Measurements from ENCODE around the gene IDS. TPM values are rescaled to one million over a fixed set of nuclear protein-coding genes. Genes with fewer than 3 reads are reported as not detected.

IDS gene
- total and polyA plus RNA-seq, 2 of the 8 experiments (the other 6 are each of a cell fraction or from before 2014, with no cell fraction given) = 19.9 to 20.7 TPM

GRCh38 chrX:149462849-149463248 lies 42.3 kb downstream of the IDS start (continued):
- TF ChIP-seq, protein P1, sequence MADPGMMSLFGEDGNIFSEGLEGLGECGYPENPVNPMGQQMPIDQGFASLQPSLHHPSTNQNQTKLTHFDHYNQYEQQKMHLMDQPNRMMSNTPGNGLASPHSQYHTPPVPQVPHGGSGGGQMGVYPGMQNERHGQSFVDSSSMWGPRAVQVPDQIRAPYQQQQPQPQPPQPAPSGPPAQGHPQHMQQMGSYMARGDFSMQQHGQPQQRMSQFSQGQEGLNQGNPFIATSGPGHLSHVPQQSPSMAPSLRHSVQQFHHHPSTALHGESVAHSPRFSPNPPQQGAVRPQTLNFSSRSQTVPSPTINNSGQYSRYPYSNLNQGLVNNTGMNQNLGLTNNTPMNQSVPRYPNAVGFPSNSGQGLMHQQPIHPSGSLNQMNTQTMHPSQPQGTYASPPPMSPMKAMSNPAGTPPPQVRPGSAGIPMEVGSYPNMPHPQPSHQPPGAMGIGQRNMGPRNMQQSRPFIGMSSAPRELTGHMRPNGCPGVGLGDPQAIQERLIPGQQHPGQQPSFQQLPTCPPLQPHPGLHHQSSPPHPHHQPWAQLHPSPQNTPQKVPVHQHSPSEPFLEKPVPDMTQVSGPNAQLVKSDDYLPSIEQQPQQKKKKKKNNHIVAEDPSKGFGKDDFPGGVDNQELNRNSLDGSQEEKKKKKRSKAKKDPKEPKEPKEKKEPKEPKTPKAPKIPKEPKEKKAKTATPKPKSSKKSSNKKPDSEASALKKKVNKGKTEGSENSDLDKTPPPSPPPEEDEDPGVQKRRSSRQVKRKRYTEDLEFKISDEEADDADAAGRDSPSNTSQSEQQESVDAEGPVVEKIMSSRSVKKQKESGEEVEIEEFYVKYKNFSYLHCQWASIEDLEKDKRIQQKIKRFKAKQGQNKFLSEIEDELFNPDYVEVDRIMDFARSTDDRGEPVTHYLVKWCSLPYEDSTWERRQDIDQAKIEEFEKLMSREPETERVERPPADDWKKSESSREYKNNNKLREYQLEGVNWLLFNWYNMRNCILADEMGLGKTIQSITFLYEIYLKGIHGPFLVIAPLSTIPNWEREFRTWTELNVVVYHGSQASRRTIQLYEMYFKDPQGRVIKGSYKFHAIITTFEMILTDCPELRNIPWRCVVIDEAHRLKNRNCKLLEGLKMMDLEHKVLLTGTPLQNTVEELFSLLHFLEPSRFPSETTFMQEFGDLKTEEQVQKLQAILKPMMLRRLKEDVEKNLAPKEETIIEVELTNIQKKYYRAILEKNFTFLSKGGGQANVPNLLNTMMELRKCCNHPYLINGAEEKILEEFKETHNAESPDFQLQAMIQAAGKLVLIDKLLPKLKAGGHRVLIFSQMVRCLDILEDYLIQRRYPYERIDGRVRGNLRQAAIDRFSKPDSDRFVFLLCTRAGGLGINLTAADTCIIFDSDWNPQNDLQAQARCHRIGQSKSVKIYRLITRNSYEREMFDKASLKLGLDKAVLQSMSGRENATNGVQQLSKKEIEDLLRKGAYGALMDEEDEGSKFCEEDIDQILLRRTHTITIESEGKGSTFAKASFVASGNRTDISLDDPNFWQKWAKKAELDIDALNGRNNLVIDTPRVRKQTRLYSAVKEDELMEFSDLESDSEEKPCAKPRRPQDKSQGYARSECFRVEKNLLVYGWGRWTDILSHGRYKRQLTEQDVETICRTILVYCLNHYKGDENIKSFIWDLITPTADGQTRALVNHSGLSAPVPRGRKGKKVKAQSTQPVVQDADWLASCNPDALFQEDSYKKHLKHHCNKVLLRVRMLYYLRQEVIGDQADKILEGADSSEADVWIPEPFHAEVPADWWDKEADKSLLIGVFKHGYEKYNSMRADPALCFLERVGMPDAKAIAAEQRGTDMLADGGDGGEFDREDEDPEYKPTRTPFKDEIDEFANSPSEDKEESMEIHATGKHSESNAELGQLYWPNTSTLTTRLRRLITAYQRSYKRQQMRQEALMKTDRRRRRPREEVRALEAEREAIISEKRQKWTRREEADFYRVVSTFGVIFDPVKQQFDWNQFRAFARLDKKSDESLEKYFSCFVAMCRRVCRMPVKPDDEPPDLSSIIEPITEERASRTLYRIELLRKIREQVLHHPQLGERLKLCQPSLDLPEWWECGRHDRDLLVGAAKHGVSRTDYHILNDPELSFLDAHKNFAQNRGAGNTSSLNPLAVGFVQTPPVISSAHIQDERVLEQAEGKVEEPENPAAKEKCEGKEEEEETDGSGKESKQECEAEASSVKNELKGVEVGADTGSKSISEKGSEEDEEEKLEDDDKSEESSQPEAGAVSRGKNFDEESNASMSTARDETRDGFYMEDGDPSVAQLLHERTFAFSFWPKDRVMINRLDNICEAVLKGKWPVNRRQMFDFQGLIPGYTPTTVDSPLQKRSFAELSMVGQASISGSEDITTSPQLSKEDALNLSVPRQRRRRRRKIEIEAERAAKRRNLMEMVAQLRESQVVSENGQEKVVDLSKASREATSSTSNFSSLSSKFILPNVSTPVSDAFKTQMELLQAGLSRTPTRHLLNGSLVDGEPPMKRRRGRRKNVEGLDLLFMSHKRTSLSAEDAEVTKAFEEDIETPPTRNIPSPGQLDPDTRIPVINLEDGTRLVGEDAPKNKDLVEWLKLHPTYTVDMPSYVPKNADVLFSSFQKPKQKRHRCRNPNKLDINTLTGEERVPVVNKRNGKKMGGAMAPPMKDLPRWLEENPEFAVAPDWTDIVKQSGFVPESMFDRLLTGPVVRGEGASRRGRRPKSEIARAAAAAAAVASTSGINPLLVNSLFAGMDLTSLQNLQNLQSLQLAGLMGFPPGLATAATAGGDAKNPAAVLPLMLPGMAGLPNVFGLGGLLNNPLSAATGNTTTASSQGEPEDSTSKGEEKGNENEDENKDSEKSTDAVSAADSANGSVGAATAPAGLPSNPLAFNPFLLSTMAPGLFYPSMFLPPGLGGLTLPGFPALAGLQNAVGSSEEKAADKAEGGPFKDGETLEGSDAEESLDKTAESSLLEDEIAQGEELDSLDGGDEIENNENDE (IDR thresholded peaks at IDR 0.05; ENCODE audit: insufficient replicate concordance, low read length) = no peak
- TF ChIP-seq EP300 (IDR thresholded peaks at IDR 0.05; ENCODE audit: borderline replicate concordance in 1 of 2, low read depth in 2 of 2, low read length in 2 of 2) (no peak), SIX5 (IDR thresholded peaks at IDR 0.05; ENCODE audit: low read depth, low read length) (no peak), TEAD4 (IDR thresholded peaks at IDR 0.05; ENCODE audit: low read depth, low read length) (no peak), JUND (IDR thresholded peaks at IDR 0.05; ENCODE audit: low read length) (no peak), TAF7 (optimal IDR thresholded peaks at IDR 0.05; ENCODE audit: borderline replicate concordance, low read depth, low read length) (no peak), RBBP5 (IDR thresholded peaks at IDR 0.05; ENCODE audit: borderline replicate concordance, low read depth, low read length) (no peak), GABPA (IDR thresholded peaks at IDR 0.05; ENCODE audit: borderline replicate concordance, insufficient read depth, low read length) (no peak), BCL11A (IDR thresholded peaks at IDR 0.05; ENCODE audit: low read depth in 2 of 2, low read length in 2 of 2) (no peak), TBP (IDR thresholded peaks at IDR 0.05; ENCODE audit: low read depth, low read length) (no peak), ZNF274 (IDR thresholded peaks at IDR 0.05; ENCODE audit: borderline replicate concordance, extremely low read depth, low read length) (no peak), SIRT6 (IDR thresholded peaks at IDR 0.05; ENCODE audit: low read length) (no peak), CBX5 (IDR thresholded peaks at IDR 0.05; ENCODE audit: low read depth, low read length) (no peak)

Measured in H1 (cell line).